ENCODE data around the gene TMEM158. TPM values are rescaled to one million over a fixed set of nuclear protein-coding genes. Genes with fewer than 3 reads are reported as not detected.

Gene TMEM158
- total and polyA plus RNA-seq, 4 donors, result 0.07 to 3.7 (median 0.08) TPM; not detected in 1

- no peaks in the 10 kb centered on the region for H3K36me3 ChIP-seq (ENCODE audit: control insufficient read depth in 4 of 4, insufficient read depth in 3 of 4, low read depth in 1 of 4, low read length in 3 of 4)
- no peak overlapping the region for H3K4me3 ChIP-seq (ENCODE audit: low read depth in 1 of 3, low read length in 3 of 3)
- no peak for TF ChIP-seq TAF1 (conservative IDR thresholded peaks at IDR 0.05)
- no peak for TF ChIP-seq NR2F2 (IDR thresholded peaks at IDR 0.05)
- TF ChIP-seq HNF4G (IDR thresholded peaks at IDR 0.05), result no peak
- no peak for TF ChIP-seq YY1 (IDR thresholded peaks at IDR 0.05)
- TF ChIP-seq, protein P1, sequence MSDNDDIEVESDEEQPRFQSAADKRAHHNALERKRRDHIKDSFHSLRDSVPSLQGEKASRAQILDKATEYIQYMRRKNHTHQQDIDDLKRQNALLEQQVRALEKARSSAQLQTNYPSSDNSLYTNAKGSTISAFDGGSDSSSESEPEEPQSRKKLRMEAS (IDR thresholded peaks at IDR 0.05), result no peak
- no peak for TF ChIP-seq RXRA (IDR thresholded peaks at IDR 0.05)
- no peak for TF ChIP-seq RAD21 (IDR thresholded peaks at IDR 0.05)
- no peak for TF ChIP-seq REST (IDR thresholded peaks at IDR 0.05)
- H3K27ac ChIP-seq (ENCODE audit: low read depth in 1 of 2, low read length in 2 of 2), result no peak overlapping the region
- peaks cover 0 to 3% (median 2%) of the 10 kb centered on the region in 4 donors for H3K27me3 ChIP-seq (ENCODE audit: control insufficient read depth in 4 of 4, insufficient read depth in 4 of 4, low read length in 3 of 4)
- WGBS, result 93% methylated on average over 1 of the region's 1 CpG
- DNase-seq (ENCODE audit: low spot score), result no peak
- H3K9me3 ChIP-seq (ENCODE audit: control insufficient read depth in 4 of 4, low read length in 3 of 4), result no peaks in the 10 kb centered on the region
- H3K4me1 ChIP-seq (ENCODE audit: control insufficient read depth in 4 of 4, insufficient read depth in 4 of 4, low read length in 3 of 4), result no peaks in the 10 kb centered on the region
- no peak overlapping the region for H3K9ac ChIP-seq (ENCODE audit: low read depth in 1 of 2, low read length in 2 of 2)
Observed at GRCh38 chr3:45234250-45234649, 8.2 kb upstream of the TMEM158 start.

DNA sequence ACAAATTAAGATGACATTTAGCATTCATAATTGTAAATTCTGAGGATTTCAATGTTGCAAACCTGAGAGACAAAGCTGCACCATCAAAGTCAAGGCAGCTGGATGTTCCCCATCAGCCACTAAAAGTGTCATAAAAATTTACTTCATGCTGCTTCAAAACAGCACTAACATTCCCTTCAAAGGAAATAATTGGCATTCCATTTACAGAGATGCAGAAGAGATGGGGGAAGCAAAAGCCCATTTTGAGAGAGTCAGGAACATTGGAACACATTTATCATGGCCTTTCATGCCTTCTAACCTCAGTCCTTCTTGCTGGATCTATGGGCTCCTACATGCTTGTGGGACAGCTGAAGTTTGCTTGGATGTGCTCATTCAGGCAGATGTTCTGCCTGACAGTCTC, 6.4 kb upstream of the TMEM158 start:
- no peak overlapping the region for H3K4me3 ChIP-seq (ENCODE audit: low read depth in 1 of 3, low read length in 3 of 3)
- no peak overlapping the region for H3K9ac ChIP-seq (ENCODE audit: low read depth in 1 of 2, low read length in 2 of 2)
- no peak for TF ChIP-seq RXRA (IDR thresholded peaks at IDR 0.05)
- no peak for TF ChIP-seq TAF1 (conservative IDR thresholded peaks at IDR 0.05)
- no peaks in the 10 kb centered on the region for H3K36me3 ChIP-seq (ENCODE audit: control insufficient read depth in 4 of 4, insufficient read depth in 3 of 4, low read depth in 1 of 4, low read length in 3 of 4)
- DNase-seq (ENCODE audit: low spot score), result no peak
- H3K9me3 ChIP-seq (ENCODE audit: control insufficient read depth in 4 of 4, low read length in 3 of 4), result no peaks in the 10 kb centered on the region
- no peak overlapping the region for H3K27ac ChIP-seq (ENCODE audit: low read depth in 1 of 2, low read length in 2 of 2)
- no peaks in the 10 kb centered on the region for H3K4me1 ChIP-seq (ENCODE audit: control insufficient read depth in 4 of 4, insufficient read depth in 4 of 4, low read length in 3 of 4)
- peaks cover 0 to 4% (median 2%) of the 10 kb centered on the region in 4 donors for H3K27me3 ChIP-seq (ENCODE audit: control insufficient read depth in 4 of 4, insufficient read depth in 4 of 4, low read length in 3 of 4)

- no peak overlapping the region for H3K27ac ChIP-seq (ENCODE audit: low read depth in 1 of 2, low read length in 2 of 2)
- no peak for DNase-seq (ENCODE audit: low spot score)
- no peaks in the 10 kb centered on the region for H3K9me3 ChIP-seq (ENCODE audit: control insufficient read depth in 4 of 4, low read length in 3 of 4)
- no peaks in the 10 kb centered on the region for H3K36me3 ChIP-seq (ENCODE audit: control insufficient read depth in 4 of 4, insufficient read depth in 3 of 4, low read depth in 1 of 4, low read length in 3 of 4)
- H3K27me3 ChIP-seq (ENCODE audit: control insufficient read depth in 4 of 4, insufficient read depth in 4 of 4, low read length in 3 of 4), result peaks cover 0 to 9% (median 5%) of the 10 kb centered on the region in 4 donors
- H3K9ac ChIP-seq (ENCODE audit: low read depth in 1 of 2, low read length in 2 of 2), result no peak overlapping the region
- H3K4me3 ChIP-seq (ENCODE audit: low read depth in 1 of 3, low read length in 3 of 3), result no peak overlapping the region
- H3K4me1 ChIP-seq (ENCODE audit: control insufficient read depth in 4 of 4, insufficient read depth in 4 of 4, low read length in 3 of 4), result peaks cover 4 to 17% (median 8%) of the 10 kb centered on the region in 4 donors
- 72% methylated on average over 6 of the region's 6 CpGs for WGBS
- no peak for TF ChIP-seq TAF1 (conservative IDR thresholded peaks at IDR 0.05)
- no peak for TF ChIP-seq RAD21 (IDR thresholded peaks at IDR 0.05)
- TF ChIP-seq FOXA1 (IDR thresholded peaks at IDR 0.05), result no peak
- TF ChIP-seq JUND (IDR thresholded peaks at IDR 0.05), result no peak
- TF ChIP-seq, protein P1 (IDR thresholded peaks at IDR 0.05), result no peak
- no peak for TF ChIP-seq EGR1 (IDR thresholded peaks at IDR 0.05; ENCODE audit: low read depth in 2 of 2)
- TF ChIP-seq YY1 (IDR thresholded peaks at IDR 0.05), result no peak
- TF ChIP-seq, protein P2, sequence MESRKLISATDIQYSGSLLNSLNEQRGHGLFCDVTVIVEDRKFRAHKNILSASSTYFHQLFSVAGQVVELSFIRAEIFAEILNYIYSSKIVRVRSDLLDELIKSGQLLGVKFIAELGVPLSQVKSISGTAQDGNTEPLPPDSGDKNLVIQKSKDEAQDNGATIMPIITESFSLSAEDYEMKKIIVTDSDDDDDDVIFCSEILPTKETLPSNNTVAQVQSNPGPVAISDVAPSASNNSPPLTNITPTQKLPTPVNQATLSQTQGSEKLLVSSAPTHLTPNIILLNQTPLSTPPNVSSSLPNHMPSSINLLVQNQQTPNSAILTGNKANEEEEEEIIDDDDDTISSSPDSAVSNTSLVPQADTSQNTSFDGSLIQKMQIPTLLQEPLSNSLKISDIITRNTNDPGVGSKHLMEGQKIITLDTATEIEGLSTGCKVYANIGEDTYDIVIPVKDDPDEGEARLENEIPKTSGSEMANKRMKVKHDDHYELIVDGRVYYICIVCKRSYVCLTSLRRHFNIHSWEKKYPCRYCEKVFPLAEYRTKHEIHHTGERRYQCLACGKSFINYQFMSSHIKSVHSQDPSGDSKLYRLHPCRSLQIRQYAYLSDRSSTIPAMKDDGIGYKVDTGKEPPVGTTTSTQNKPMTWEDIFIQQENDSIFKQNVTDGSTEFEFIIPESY (IDR thresholded peaks at IDR 0.05), result no peak
- no peak for TF ChIP-seq FOXA2 (IDR thresholded peaks at IDR 0.05)
- TF ChIP-seq RXRA (IDR thresholded peaks at IDR 0.05), result no peak
- no peak for TF ChIP-seq ATF3 (IDR thresholded peaks at IDR 0.05)
- TF ChIP-seq CTCF (IDR thresholded peaks at IDR 0.05; ENCODE audit: low read depth, low read length, missing input control), result no peak
- TF ChIP-seq SP1 (IDR thresholded peaks at IDR 0.05), result no peak
- no peak for TF ChIP-seq REST (IDR thresholded peaks at IDR 0.05)
Observed at GRCh38 chr3:45227946-45228345, 1.9 kb upstream of the TMEM158 start.
